ENCODE results near the gene CCL20.
A peak's percentile ranks its signal among the peaks of the same experiment; 100 is the strongest.

CCL20 gene

DNA sequence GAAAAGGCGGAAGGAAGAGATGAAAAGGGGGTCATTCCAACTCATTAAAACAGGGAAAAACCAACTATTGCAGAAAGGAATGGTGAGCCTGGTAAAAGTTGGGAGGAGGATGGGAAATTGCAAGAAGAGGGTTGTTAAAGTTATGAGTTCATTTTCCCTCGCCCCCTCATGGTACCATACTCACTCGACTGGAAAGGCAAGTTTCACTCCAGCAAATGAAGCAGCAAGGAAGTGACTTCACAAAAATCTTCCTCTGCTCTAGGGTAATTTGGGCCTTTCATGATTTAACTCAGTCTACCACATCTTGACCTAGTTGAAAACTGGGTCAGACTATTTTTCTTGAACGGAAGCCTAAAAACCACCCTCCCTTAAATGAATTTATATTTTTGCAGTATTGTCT, 34.9 kb downstream of the CCL20 start:
- TF ChIP-seq, protein P1, sequence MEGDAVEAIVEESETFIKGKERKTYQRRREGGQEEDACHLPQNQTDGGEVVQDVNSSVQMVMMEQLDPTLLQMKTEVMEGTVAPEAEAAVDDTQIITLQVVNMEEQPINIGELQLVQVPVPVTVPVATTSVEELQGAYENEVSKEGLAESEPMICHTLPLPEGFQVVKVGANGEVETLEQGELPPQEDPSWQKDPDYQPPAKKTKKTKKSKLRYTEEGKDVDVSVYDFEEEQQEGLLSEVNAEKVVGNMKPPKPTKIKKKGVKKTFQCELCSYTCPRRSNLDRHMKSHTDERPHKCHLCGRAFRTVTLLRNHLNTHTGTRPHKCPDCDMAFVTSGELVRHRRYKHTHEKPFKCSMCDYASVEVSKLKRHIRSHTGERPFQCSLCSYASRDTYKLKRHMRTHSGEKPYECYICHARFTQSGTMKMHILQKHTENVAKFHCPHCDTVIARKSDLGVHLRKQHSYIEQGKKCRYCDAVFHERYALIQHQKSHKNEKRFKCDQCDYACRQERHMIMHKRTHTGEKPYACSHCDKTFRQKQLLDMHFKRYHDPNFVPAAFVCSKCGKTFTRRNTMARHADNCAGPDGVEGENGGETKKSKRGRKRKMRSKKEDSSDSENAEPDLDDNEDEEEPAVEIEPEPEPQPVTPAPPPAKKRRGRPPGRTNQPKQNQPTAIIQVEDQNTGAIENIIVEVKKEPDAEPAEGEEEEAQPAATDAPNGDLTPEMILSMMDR (IDR thresholded peaks at IDR 0.05; ENCODE audit: control insufficient read depth, insufficient read depth, low read depth, low read length, missing control alignments), result no peak
- no peak for DNase-seq (ENCODE audit: low read depth)
- H3K4me3 ChIP-seq (ENCODE audit: control insufficient read depth, low read depth, low read length), result no peak overlapping the region

DNA sequence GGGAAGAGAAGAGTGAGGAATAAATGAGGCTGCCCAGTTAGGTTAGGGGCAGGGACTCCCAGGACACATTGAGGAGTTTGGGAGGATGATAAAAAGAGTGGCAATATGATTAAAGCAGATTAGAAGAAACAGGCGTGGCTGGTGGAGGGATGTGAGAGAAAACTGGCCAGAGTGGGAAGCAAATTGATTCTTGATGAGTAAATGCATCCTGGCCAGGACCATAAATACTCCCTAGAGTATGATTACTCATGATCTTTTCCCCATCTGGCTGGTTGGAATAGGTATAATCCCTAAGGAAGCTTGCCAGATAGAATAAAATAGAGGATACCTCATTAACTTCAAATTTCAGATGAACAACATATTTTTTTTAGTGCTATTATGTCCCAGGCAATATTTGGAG, 36.3 kb downstream of the CCL20 start:
- TF ChIP-seq, protein P1 (IDR thresholded peaks at IDR 0.05; ENCODE audit: control insufficient read depth, insufficient read depth, low read depth, low read length, missing control alignments), result no peak
- peak; percentile 21 for DNase-seq (ENCODE audit: low read depth)
- H3K4me3 ChIP-seq (ENCODE audit: control insufficient read depth, low read depth, low read length), result no peak overlapping the region

DNA sequence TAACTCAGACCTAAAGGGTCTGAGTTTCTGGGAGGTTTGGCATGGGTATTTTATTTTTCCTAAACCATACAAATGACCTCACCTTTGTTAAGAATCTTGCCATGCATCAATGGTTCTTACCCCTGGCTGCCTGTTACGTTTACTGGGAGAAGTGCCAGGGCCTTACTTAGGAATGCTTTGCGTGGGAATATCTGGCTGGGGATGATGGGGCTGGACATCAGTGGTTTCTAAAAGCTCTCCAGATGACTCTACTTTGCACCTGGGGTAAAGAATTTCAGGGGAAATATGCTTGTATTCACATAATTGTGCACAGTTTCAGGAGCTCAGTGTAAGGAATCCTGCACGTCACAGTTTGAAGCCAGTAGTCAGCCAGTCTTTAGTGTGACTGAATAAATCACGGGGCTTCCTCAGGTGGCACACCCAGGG, 39.6 kb downstream of the CCL20 start:
- DNase-seq (ENCODE audit: low read depth), result peak; percentile 54
- TF ChIP-seq, protein P1 (IDR thresholded peaks at IDR 0.05; ENCODE audit: control insufficient read depth, insufficient read depth, low read depth, low read length, missing control alignments), result no peak
- H3K4me3 ChIP-seq (ENCODE audit: control insufficient read depth, low read depth, low read length), result no peak overlapping the region

DNA sequence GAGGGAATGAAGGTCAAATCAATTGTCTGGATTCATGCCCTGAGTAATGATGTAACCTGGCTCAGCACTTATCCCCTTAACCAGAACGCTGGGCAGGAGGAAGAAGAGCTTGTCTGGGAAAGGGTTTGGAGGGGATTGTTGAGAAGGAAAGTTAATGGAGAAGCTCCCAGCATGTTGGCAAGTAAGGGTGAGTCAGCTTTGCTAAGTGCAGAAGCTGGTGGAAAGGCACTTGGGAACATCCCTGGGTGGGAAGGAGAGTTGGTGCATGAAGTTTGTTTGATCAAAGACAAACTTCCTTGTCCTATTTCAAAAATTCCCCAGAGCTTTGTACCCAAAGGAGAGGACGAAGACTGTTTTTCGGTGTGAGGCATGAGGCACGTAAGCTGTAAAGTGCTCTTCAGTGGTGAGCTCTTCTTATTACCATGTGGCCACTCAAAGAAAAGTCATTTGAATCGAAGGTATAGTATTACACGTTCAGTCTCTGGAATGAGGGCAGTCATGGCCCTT, 40.2 kb downstream of the CCL20 start:
- TF ChIP-seq, protein P1 (IDR thresholded peaks at IDR 0.05; ENCODE audit: control insufficient read depth, insufficient read depth, low read depth, low read length, missing control alignments), result no peak
- H3K4me3 ChIP-seq (ENCODE audit: control insufficient read depth, low read depth, low read length), result no peak overlapping the region
- DNase-seq (ENCODE audit: low read depth), result no peak

DNA sequence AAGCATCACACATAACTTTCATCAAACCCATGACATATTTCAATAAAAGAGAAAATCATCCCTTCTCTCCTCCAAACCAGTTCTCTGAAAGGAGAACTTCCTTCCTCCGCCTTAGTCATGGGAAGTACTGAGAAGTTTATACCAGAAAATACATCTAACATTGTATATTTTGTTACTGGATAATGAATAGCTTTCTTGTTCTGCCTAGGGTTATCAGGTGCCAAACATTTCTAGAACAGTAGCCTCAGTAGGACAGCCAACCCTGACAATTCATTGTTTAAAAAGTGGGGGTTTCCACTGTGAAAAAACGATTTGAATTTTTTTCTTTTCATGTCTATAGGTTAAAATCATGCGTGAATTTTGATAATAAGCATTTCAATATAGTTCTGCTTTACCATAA, 41.8 kb downstream of the CCL20 start:
- no peak overlapping the region for H3K4me3 ChIP-seq (ENCODE audit: control insufficient read depth, low read depth, low read length)
- DNase-seq (ENCODE audit: low read depth), result no peak
- TF ChIP-seq, protein P1 (IDR thresholded peaks at IDR 0.05; ENCODE audit: control insufficient read depth, insufficient read depth, low read depth, low read length, missing control alignments), result no peak

DNA sequence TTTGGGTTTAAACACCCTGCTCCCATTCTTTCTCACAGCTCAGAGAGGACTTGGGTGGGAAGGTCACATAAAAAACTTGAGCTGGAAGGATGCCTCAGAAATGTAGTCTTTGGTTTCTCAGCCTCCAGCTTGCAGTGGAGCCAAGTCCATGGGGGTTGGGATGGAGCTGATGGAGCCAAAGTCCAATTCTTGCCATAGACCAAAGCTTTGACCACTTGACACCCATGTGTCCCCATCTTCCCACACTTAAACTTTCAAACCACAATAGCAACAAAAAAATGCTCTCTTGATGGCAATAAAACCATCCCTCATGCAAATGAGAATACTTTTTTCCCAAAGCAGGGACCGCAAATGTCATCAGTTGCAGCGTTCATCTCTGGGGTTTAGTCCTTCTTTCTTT, 43.1 kb downstream of the CCL20 start:
- TF ChIP-seq, protein P1 (IDR thresholded peaks at IDR 0.05; ENCODE audit: control insufficient read depth, insufficient read depth, low read depth, low read length, missing control alignments), result no peak
- no peak overlapping the region for H3K4me3 ChIP-seq (ENCODE audit: control insufficient read depth, low read depth, low read length)
- no peak for DNase-seq (ENCODE audit: low read depth)

DNA sequence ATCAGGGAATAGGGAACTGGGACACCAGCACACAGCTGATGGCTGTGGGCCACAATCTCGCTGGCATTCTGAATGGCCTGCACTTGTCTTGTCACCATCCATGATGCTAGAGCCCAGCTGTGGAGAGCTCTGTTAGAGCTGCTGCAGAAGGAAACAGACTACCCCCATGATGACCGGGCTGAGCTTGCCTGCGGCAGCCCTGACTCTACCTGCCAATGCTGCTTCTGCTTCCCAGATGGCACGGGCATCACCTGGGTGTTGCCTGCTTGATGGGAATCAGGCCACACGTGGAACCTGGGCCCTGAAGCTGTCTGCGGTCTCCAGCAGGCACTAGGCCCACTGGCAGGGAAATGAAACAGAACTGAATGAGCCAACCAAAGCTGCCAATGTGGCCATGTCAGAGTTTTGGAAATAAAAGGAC, 46.6 kb downstream of the CCL20 start:
- DNase-seq (ENCODE audit: low read depth), result no peak
- no peak overlapping the region for H3K4me3 ChIP-seq (ENCODE audit: control insufficient read depth, low read depth, low read length)
- TF ChIP-seq, protein P1 (IDR thresholded peaks at IDR 0.05; ENCODE audit: control insufficient read depth, insufficient read depth, low read depth, low read length, missing control alignments), result no peak

All from AG09309 (cell line).